ENCODE results near the gene WDR45B. TPM values are rescaled to one million over a fixed set of nuclear protein-coding genes. Genes with fewer than 3 reads are reported as not detected.
A peak's percentile ranks its signal among the peaks of the same experiment; 100 is the strongest.

WDR45B gene
- total RNA-seq, 1 experiment from 2014 or later: 132 TPM

DNA sequence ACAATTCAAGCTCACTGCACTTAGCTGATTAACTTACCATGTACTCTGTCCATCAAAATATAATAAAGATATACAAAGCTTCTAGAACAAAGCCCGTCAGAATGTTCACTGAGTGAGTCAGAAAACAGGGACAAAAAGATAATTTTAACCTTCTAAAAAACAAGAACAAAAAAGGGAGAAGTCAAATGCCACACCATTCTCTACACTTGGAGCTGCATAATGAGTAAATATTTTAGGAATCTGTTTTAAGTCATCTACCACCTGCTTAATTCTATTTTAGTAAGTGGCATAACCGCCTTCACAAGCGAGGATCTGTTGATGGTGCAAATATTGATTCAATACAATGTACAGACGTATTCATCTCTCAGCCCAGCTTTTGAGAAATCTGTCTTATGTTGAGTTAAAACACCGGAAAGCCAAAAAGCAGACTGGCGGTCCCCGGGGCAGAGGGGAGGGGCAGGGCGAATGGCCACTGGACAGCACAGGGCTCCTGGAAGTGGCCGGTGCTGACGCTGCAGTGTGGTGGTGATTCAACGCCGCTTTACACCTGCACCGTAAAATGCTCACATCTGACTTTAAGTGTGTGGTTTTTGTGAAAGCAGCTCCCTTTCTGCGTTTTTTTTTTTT is 30.1 kb upstream of the WDR45B start:
- no peaks in the 10 kb centered on the region for H3K4me1 ChIP-seq (ENCODE audit: control insufficient read depth, insufficient read depth, low read length)
- in situ Hi-C loops (cut with HindIII; ENCODE audit: low pct_unique_long_range_greater_than_20kb, low sequenced_read_pairs) (no loop called here), intact Hi-C loops (cut with micrococcal nuclease; ENCODE audit: unreplicated experiment) (no loop called here)
- no peaks in the 10 kb centered on the region for H3K27me3 ChIP-seq (ENCODE audit: control insufficient read depth, insufficient read depth, low read length)
- H3K4me3 ChIP-seq (ENCODE audit: low read depth in 2 of 2, low read length in 2 of 2): no peak overlapping the region
- DNase-seq (ENCODE audit: low read depth, low spot score): no peak
- no peaks in the 10 kb centered on the region for H3K36me3 ChIP-seq (ENCODE audit: control insufficient read depth, insufficient read depth, low read length)
- no peak for ATAC-seq
- BruUV-seq (replicated peaks): no TSS peak
- H3K9me3 ChIP-seq (ENCODE audit: control insufficient read depth, insufficient read depth, low read depth, low read length): peaks cover 4% of the 10 kb centered on the region; the same call in 1 of the 2 replicates
- H3K27ac ChIP-seq (ENCODE audit: low read length): no peak overlapping the region
- POLR2A ChIA-PET: no interaction called here
- CTCF ChIA-PET: no interaction called here
- TF ChIP-seq REST (IDR thresholded peaks at IDR 0.05; ENCODE audit: insufficient read depth in 1 of 2, low read depth in 2 of 2, low read length in 1 of 2): no peak
- TF ChIP-seq CTCF (IDR thresholded peaks at IDR 0.05): no peak
- no peak for TF ChIP-seq SIN3A (IDR thresholded peaks at IDR 0.05; ENCODE audit: borderline replicate concordance, insufficient read depth, low read depth, low read length)
- no peak for TF ChIP-seq POLR2AphosphoS5 (IDR thresholded peaks at IDR 0.05; ENCODE audit: low read depth, low read length)
- TF ChIP-seq TCF7L2 (IDR thresholded peaks at IDR 0.05; ENCODE audit: low read depth, low read length): no peak

- Histone ChIP-seq H3K4me3 (ENCODE audit: low read depth in 2 of 2, low read length in 2 of 2) (no peak overlapping the region), H3K9me3 (ENCODE audit: control insufficient read depth, insufficient read depth, low read depth, low read length) (peaks cover 4% of the 10 kb centered on the region; the same call in 1 of the 2 replicates), H3K27me3 (ENCODE audit: control insufficient read depth, insufficient read depth, low read length) (no peaks in the 10 kb centered on the region), H3K36me3 (ENCODE audit: control insufficient read depth, insufficient read depth, low read length) (no peaks in the 10 kb centered on the region), H3K4me1 (ENCODE audit: control insufficient read depth, insufficient read depth, low read length) (no peaks in the 10 kb centered on the region), H3K27ac (ENCODE audit: low read length) (no peak overlapping the region)
- CTCF ChIA-PET: interaction anchor here (0.6 kb wide), 1 partner anchor 9 kb away, joined by 3 read pairs; no protein-coding TSS in a partner anchor
- POLR2A ChIA-PET: no interaction called here
- no peak for TF ChIP-seq REST (IDR thresholded peaks at IDR 0.05; ENCODE audit: insufficient read depth in 1 of 2, low read depth in 2 of 2, low read length in 1 of 2)
- in situ Hi-C loops (cut with HindIII; ENCODE audit: low pct_unique_long_range_greater_than_20kb, low sequenced_read_pairs) (no loop called here), intact Hi-C loops (cut with micrococcal nuclease; ENCODE audit: unreplicated experiment) (no loop called here)
- BruUV-seq (replicated peaks): no TSS peak
- ATAC-seq (peak; percentile 19; the same call in 1 of the 2 replicates), DNase-seq (ENCODE audit: low read depth, low spot score) (no peak)
Measured at GRCh38 chr17:82677353-82677925, 29.2 kb upstream of the WDR45B start.
